Esophagus squamous epithelium (tissue), 5 donors: ENCODE data around the gene SLFNL1. TPM values are rescaled to one million over a fixed set of nuclear protein-coding genes. Genes with fewer than 3 reads are reported as not detected.

Experiments
- DNase-seq: peaks from one replicate; lab custom pipeline; 2025; lab: John Stamatoyannopoulos, UW
- H3K27ac ChIP-seq, 4 donors: fragments of 200-600 bp; sonication (generic); one replicate each; pipeline ENCODE4 v1.5.1; 2016 to 2019; ENCODE audit warnings: mild to moderate bottlenecking in 1 of 4
- H3K27me3 ChIP-seq, 4 donors: fragments of 200-600 bp; sonication (generic); 1 replicate in 3 of 4; 2 replicates in 1 of 4; pipeline versions ENCODE4 v1.5.1 to v1.6.0; 2017 to 2021; ENCODE audit warnings: antibody characterized with exemption in 1 of 4
- H3K36me3 ChIP-seq, 3 donors: fragments of 200-600 bp; sonication (generic); one replicate each; pipeline ENCODE4 v1.5.1; 2016 to 2019
- H3K4me1 ChIP-seq, 3 donors: fragments of 200-600 bp; sonication (generic); one replicate each; pipeline ENCODE4 v1.5.1; 2017 to 2019
- H3K4me3 ChIP-seq, 4 donors: fragments of 200-600 bp; sonication (generic); 1 replicate in 3 of 4; 2 replicates in 1 of 4; pipeline ENCODE4 v1.5.1; 2016 to 2019; ENCODE audit warnings: mild to moderate bottlenecking in 2 of 4, moderate library complexity in 1 of 4
- H3K9me3 ChIP-seq, 3 donors: fragments of 200-600 bp; sonication (generic); one replicate each; pipeline ENCODE4 v1.5.1; 2016 to 2019
- POLR2A ChIP-seq, 4 donors: fragments of 450-650 bp; IDR thresholded peaks; one replicate each; pipeline ENCODE4 v1.6.1; 2017; ENCODE audit warnings: antibody characterized with exemption in 4 of 4, mild to moderate bottlenecking in 4 of 4, moderate library complexity in 3 of 4
- WGBS, 2 donors: methylation state at CpG; one replicate each; pipeline ENCODE4 v1.1.5; 2018; 5-methylcytosine and 5-hydroxymethylcytosine counted together
- intact Hi-C: fragments of 100-400 bp; cut with DNase I; formaldehyde crosslinking; loops from one replicate; pipeline ENCODE4 v1.15.0; 2022
- total RNA-seq, 4 donors: library from RNA; depleted of rRNA; stranded (reverse); fragments of >200 nt; gene quantifications; one replicate each; pipeline ENCODE4 v1.1.0, GENCODE V29; 2016
- TF ChIP-seq, protein P1 (sequence below), 6 experiments: fragments of 450-650 bp in 4 of 6; fragments of 200-600 bp in 2 of 6; sonication (generic) in 2 of 6; IDR thresholded peaks; one replicate each; pipeline ENCODE4 v1.5.1; 2016 to 2019; ENCODE audit warnings: antibody characterized with exemption in 6 of 6, mild to moderate bottlenecking in 4 of 6, moderate library complexity in 4 of 6
- donor health status: DM: yes; HTN: yes; CAD: no.

Gene SLFNL1
- total RNA-seq, 4 donors from 2014 or later = 0.49 to 0.76 TPM; not detected in 2

DNA sequence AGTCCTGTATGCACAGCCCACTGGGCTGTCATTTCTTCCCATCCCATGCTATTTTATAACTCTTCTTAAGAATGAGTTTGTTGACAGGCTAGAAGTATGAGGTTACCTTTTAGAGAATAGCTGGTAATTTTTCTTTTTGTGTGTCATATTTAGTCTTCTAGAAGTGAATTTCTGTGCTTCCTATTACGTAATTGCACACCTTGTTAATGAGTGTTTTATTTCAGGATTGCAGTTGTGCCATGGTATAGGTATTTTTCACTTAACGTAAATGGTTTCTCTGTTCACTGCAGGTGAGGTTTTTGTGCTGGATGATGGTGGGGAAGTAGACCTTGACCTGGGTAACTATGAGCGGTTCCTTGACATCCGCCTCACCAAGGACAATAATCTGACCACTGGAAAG, 37.0 kb downstream of the SLFNL1 start:
- intact Hi-C loops = no loop called here
- peaks cover 9 to 56% (median 29%) of the 10 kb centered on the region in 3 donors for H3K4me1 ChIP-seq
- TF ChIP-seq, protein P1, sequence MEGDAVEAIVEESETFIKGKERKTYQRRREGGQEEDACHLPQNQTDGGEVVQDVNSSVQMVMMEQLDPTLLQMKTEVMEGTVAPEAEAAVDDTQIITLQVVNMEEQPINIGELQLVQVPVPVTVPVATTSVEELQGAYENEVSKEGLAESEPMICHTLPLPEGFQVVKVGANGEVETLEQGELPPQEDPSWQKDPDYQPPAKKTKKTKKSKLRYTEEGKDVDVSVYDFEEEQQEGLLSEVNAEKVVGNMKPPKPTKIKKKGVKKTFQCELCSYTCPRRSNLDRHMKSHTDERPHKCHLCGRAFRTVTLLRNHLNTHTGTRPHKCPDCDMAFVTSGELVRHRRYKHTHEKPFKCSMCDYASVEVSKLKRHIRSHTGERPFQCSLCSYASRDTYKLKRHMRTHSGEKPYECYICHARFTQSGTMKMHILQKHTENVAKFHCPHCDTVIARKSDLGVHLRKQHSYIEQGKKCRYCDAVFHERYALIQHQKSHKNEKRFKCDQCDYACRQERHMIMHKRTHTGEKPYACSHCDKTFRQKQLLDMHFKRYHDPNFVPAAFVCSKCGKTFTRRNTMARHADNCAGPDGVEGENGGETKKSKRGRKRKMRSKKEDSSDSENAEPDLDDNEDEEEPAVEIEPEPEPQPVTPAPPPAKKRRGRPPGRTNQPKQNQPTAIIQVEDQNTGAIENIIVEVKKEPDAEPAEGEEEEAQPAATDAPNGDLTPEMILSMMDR (IDR thresholded peaks at IDR 0.05) = no peak
- TF ChIP-seq POLR2A (IDR thresholded peaks at IDR 0.05) = no peak
- no peak overlapping the region for H3K4me3 ChIP-seq
- 87 to 90% methylated on average over 4 of the region's 4 CpGs for WGBS, 2 donors
- peak overlapping the region in 2 of 4 donors; percentile 27 to 97 for H3K27ac ChIP-seq
- H3K27me3 ChIP-seq = no peaks in the 10 kb centered on the region
- H3K36me3 ChIP-seq = peaks cover 5 to 62% (median 29%) of the 10 kb centered on the region in 3 donors
- no peak for DNase-seq
- H3K9me3 ChIP-seq = no peaks in the 10 kb centered on the region

DNA sequence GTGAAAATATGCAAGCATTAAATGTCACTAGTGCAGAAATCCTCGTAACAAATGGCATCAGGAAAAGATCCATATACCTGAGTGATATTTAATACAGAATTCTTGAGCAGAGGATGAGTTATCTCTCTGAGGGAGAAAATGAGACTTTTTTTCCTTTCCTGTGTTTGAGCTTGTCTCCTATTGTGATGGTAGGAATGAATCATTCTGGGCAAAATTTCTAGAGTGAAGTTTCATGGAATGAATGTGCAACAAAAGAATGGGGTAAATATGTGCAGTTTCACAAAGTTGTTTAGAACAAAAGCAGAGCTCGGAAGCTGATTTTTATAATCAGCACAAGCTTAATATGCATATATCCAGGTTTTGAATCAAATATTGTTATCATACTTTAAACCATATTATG, 37.5 kb downstream of the SLFNL1 start:
- Histone ChIP-seq H3K4me1 (peaks cover 9 to 60% (median 30%) of the 10 kb centered on the region in 3 donors), H3K27ac (peak overlapping the region in 3 of 4 donors; percentile 27 to 97 (median 42)), H3K4me3 (no peak overlapping the region), H3K36me3 (peaks cover 5 to 58% (median 24%) of the 10 kb centered on the region in 3 donors), H3K9me3 (no peaks in the 10 kb centered on the region), H3K27me3 (no peaks in the 10 kb centered on the region)
- no peak for TF ChIP-seq POLR2A (IDR thresholded peaks at IDR 0.05)
- TF ChIP-seq, protein P1 (IDR thresholded peaks at IDR 0.05) = no peak
- intact Hi-C loops = no loop called here
- no peak for DNase-seq
- 40 to 42% methylated on average over 2 of the region's 2 CpGs for WGBS, 2 donors

DNA sequence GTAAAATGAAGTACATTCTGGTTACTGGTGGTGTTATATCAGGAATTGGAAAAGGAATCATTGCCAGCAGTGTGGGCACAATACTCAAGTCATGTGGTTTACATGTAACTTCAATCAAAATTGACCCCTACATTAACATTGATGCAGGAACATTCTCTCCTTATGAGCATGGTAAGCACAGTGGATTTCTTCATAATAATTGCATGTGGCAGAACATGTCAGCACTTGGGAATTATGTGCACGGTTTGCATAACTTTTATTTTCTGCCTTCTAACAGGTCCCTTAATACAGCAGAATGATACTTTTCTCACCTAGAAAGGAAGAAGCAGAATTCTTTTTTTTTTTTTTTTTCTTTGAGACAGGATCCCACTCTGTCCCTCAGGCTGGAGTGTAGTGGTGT, 38.2 kb downstream of the SLFNL1 start:
- H3K4me3 ChIP-seq = no peak overlapping the region
- no peaks in the 10 kb centered on the region for H3K9me3 ChIP-seq
- H3K36me3 ChIP-seq = peaks cover 5 to 50% (median 19%) of the 10 kb centered on the region in 3 donors
- H3K4me1 ChIP-seq = peaks cover 9 to 65% (median 33%) of the 10 kb centered on the region in 3 donors
- 23 to 38% methylated on average over 1 of the region's 1 CpG for WGBS, 2 donors
- no peaks in the 10 kb centered on the region for H3K27me3 ChIP-seq
- intact Hi-C loops = no loop called here
- DNase-seq = no peak
- no peak for TF ChIP-seq POLR2A (IDR thresholded peaks at IDR 0.05)
- TF ChIP-seq, protein P1 (IDR thresholded peaks at IDR 0.05) = no peak
- H3K27ac ChIP-seq = peak overlapping the region; percentile 30 to 97 (median 71)

DNA sequence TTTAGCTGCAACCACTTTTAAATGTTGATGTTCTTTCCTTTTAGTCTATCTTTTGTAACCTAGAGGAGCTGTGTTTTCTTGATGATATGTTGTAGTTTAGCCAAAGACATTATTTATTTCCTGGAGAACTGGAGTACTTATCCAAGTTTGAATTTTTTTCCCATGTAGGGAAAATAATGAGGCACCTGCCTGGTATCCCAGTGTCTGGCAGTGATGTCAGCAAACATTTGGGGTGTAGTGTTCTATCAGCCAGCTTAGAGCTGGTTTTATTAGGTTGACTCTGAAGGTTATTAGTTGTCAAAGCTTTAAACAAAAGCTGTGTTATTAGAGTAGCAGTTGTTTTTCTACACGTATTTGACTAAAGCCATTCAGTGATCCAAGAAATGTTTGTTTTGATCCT, 38.8 kb downstream of the SLFNL1 start:
- peak overlapping the region; percentile 30 to 97 (median 71) for H3K27ac ChIP-seq
- peaks cover 9 to 65% (median 33%) of the 10 kb centered on the region in 3 donors for H3K4me1 ChIP-seq
- no peaks in the 10 kb centered on the region for H3K27me3 ChIP-seq
- TF ChIP-seq POLR2A (IDR thresholded peaks at IDR 0.05) = no peak
- TF ChIP-seq, protein P1 (IDR thresholded peaks at IDR 0.05) = no peak
- H3K9me3 ChIP-seq = no peaks in the 10 kb centered on the region
- peak overlapping the region in 1 of 4 donors; percentile 2 for H3K4me3 ChIP-seq
- DNase-seq = no peak
- H3K36me3 ChIP-seq = peaks cover 5 to 44% (median 16%) of the 10 kb centered on the region in 3 donors
- intact Hi-C loops = no loop called here
- 36 to 41% methylated on average over 1 of the region's 1 CpG for WGBS, 2 donors

DNA sequence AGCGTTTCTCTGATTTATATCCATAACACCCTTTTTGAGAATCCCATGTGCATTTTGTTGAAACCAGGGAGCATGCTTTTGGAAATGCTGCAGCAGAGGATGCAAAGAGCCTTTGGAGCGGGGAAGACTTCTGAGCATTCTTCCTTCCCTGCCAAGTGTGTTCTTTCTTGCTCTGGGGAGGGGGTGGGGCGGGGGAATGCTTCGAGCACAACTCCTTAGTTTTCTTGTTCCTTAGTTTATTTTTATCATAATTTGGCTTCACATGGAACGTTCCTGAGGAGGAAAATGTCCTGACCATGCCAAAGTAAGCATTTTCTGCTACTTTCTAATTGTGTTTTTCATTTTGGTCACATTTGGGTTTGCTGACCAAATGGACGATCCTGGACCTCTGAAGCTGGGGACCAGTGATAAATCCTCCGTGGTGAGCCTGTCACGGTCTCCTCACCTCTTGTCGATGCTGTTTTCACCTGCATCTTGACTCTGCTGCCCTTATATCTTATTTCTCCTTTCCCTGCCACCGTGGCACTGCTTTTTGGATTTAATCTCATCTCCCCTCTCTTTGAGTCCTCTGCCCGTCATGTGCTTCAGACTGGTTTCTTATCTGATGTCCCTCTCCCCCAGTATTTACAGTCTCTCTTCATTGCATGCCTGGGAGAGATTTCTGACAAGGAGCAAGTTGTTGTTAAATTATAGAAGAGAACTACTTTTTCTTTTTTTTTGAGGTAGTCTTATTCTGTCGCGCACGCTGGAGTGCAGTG, 39.7 kb downstream of the SLFNL1 start:
- H3K4me1 ChIP-seq = peaks cover 9 to 65% (median 33%) of the 10 kb centered on the region in 3 donors
- TF ChIP-seq, protein P1 (IDR thresholded peaks at IDR 0.05) = no peak
- TF ChIP-seq POLR2A (IDR thresholded peaks at IDR 0.05) = no peak
- H3K4me3 ChIP-seq = peak overlapping the region in 2 of 4 donors; percentile 2
- intact Hi-C loops = no loop called here
- peak overlapping the region; percentile 27 to 97 (median 94) for H3K27ac ChIP-seq
- peaks cover 5 to 36% (median 8%) of the 10 kb centered on the region in 3 donors for H3K36me3 ChIP-seq
- DNase-seq = no peak
- no peaks in the 10 kb centered on the region for H3K9me3 ChIP-seq
- H3K27me3 ChIP-seq = no peaks in the 10 kb centered on the region
- 69 to 74% methylated on average over 14 of the region's 14 CpGs for WGBS, 2 donors
